ENCODE results near the gene NFIC.

GRCh38 chr19:3398900-3399278 is 32.5 kb downstream of the NFIC start:
- TF ChIP-seq CTCF (conservative IDR thresholded peaks at IDR 0.05 in 1 of 2, IDR thresholded peaks at IDR 0.05 in 1 of 2; ENCODE audit: extremely low read depth in 1 of 2, insufficient read depth in 1 of 2, low read depth in 1 of 2, low read length in 2 of 2) (no peak), EZH2 (IDR thresholded peaks at IDR 0.05; ENCODE audit: borderline replicate concordance, low read length) (no peak)

Measured in mammary epithelial cell (primary cell).